Stimulated activated naive CD4-positive, alpha-beta T cell (primary cell): ENCODE data around the gene F12.
"Not testable (repeated sequence)": the region's sequence is repeated elsewhere in the genome, so short reads cannot be mapped to it uniquely, and the experiment has no call there.

Source experiments
- DNase-seq, 6 experiments: peaks; one replicate each; lab custom pipeline; 2025; lab: John Stamatoyannopoulos, UW

Gene F12

DNA sequence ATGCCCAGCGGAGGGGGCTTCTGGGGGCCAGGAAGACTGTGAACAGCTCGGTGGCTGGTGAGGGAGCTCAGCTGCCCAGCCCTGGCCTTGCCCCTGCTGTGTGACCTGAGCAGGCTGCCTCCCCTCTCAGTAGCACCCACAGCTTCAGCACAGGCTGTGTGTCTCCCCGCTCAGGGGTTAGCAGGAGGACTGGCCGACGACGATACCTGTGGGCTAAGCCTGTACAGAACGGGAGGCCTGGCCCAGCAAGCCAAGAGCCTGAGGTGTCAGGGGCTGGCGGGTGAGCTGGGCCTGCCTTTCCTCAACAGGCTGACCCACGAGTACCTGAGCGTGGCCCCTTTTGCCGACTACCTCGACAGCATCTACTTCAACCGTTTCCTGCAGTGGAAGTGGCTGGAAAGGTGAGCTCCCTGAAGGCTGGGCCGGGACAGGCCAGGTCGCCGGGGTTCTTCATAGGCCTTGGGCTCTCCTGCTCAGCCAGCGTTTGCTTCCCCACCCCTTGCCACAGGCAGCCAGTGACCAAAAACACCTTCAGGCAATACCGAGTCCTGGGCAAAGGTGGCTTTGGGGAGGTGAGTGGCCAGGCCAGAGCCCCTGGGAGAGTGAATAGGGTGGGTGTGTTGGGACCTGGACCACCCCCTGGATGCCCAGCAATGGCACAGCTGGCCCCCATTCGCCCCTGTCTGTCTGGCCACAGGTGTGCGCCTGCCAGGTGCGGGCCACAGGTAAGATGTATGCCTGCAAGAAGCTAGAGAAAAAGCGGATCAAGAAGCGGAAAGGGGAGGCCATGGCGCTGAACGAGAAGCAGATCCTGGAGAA, 23.7 kb upstream of the F12 start:
- no peak for DNase-seq

DNA sequence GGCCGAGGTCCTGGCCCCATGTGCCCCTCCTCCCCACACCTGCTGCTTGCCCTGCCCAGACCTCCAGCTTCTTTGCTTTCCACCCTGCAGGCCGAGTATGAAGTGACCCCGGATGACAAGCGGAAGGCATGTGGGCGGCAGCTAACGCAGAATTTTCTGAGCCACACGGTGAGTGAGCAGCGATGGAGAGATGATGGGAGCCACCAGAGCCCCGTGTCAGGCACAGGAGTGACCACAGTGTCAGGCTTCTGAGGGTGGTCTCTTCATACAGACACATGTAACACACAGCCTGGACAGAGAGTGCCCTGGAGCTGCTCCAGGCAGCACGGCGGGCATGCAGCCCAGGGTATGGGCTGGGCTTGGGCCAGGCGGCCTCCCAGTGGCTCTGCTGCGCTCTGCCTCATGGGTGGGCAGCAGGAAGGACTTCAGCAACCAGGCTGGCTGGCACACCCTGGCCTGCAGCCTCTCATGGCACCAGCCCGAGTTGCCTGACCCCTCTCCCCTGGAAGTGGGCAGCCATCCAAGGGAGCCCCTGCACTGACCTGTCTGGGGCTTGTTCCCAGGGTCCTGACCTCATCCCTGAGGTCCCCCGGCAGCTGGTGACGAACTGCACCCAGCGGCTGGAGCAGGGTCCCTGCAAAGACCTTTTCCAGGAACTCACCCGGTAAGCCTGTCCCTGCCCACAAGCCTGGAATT, 22.9 kb upstream of the F12 start:
- peak in 1 of 6 experiments; percentile 51 for DNase-seq

- peak; percentile 51 to 77 (median 68) for DNase-seq
These were observed 22.2 kb upstream of the F12 start for GRCh38 chr5:177431317-177432142.

DNA sequence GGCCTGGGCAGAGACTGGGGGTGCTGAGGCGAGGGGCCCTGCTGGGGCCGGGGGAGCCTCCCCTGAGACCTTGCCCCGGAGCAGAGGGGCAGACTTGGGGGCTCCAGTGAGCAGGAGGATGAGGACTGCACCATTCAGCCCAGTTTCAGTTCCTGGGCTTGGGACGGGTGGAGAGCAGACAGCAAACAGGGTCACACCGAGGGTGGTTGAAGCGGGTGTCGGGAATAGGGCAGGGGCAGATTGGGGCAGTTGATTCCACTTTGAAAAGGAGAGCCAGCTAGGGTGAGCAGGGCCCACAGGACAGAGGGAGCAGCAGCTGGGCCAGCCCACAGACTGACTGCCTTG, 21.6 kb upstream of the F12 start:
- DNase-seq = peak in 1 of 6 experiments; percentile 41

DNA sequence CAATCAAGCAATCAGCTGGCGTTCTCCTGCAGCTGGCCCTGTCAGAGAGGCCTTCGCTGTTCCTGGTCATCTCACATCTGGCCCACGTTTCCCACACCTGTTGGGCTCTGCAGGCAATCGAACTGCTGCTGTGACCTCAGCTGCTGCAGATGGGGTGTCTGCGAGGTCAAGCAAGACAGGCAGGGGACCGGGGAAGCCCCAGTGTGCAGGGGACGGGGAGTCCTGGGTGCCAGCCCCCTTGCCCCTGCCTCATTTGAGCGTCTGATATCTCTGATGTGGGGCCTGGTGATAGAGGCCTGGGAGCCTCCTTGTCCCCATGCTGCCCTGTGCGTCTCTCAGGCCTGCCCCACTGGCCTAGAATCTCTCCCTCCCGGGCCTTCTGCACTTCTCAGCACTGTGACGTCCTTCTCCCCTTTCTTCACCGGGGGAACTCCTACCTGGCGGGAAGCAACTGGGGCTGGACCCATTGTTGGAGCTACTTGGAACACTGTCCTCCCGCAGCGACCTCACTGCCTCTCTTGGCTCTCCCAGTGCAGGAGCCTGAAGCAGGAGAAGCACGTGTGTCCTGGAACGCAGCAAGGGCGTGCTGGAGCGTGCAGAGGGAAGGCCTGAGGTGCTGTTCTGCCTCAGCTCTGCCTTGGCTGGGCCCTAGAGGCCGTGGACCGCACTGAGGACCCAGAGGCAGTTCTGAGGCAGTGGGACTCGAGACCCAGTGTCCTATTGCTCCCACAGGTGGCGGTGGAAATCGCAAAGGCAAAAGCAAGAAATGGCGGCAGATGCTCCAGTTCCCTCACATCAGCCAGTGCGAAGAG, 21.0 kb upstream of the F12 start:
- DNase-seq = no peak

GRCh38 chr5:177429248-177430040, 20.1 kb upstream of the F12 start:
- DNase-seq = peak; percentile 68 to 84 (median 76)

- no peak for DNase-seq
These were observed 19.3 kb upstream of the F12 start for GRCh38 chr5:177428574-177429217.

DNA sequence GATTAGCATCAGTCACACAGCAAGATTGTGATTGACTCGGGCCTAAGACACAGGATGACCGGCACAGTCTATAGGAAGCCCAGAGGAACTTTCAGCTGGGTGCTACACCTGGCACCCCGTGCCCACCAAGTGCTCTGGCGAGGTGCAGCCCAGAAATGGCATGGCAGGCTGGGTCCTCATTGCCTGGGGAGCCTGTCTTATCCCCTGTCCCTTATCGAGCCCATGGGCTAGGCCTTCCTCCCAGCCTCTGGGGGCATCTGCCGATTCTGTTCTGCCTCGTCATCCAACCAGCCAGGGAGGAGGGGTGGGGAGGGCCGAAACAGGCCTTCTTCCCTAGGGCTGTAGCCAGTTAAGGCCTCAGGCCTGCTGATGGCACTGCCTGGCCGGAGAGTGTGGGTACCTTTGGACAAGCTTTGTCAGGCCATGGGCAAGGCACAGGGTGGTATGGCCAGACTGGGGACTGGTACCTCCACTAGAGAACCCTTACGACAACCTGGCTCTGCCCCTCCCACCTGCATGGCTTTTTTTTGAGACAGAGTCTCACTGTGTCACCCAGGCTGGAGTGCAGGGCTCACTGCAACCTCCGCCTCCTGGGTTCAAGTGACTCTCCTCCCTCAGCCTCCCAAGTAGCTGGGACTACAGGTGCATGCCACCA, 18.7 kb upstream of the F12 start:
- DNase-seq = peak in 3 of 6 experiments; percentile 19 to 36 (median 27)

- DNase-seq = no peak
These were observed 18.0 kb upstream of the F12 start for GRCh38 chr5:177427211-177427822.

- peak; percentile 58 to 81 (median 74) for DNase-seq
These were observed 17.3 kb upstream of the F12 start, which contains the start of gene GRK6 for GRCh38 chr5:177426566-177427210. Gene GRK6 (plus strand): TSS chr5:177426676. CDS start chr5:177426846, 170 bp downstream.

- peak; percentile 97 to 100 (median 100) for DNase-seq
These were observed 16.6 kb upstream of the F12 start for GRCh38 chr5:177425801-177426565.

DNA sequence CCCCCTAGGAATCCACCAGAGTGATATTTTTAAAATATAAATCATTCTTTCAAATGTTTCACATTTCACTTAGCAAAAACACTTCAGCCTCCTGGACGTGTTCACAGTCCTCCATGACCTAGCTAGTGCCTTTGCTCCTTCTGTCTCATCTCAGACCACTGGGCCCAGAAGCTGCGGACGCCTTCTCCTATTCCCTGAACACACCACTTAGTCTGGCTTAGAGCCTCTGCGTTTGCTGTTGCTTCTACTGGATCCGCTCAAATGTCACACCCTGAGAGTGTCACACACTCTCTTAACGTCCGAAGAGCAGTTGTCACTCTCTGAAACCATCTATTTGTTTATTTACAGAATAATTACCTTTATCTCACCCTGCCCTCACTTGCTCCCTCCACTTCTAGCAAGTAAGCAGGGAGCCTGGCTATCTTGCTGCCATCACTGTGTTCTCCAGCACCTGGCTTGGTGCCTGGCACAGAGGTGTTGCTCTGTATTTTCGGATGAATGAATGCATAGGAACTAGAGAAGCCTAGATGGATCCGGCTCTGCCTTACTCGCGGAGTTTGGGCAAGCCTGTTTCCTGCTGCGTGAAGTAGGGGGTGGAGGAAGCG, 15.9 kb upstream of the F12 start:
- no peak for DNase-seq

DNA sequence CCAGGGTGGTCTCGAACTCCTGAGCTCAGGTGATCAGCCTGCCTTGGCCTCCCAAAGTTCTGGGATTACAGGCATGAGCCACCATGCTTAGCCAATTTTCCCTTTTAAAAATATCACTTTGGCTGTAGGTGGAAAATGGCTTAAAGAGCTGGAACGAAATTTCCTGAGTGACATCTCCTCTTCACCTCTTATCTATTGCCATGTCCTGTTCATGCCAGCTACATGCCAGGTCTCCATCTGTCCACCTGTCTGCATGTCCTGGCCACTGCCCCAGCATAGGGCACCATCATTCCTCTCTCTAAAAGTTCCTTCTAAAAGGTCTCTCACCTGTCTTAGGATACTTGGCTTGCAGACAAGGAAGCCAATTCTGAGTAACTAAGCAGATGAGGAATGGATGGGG, 14.3 kb upstream of the F12 start:
- no peak for DNase-seq

DNA sequence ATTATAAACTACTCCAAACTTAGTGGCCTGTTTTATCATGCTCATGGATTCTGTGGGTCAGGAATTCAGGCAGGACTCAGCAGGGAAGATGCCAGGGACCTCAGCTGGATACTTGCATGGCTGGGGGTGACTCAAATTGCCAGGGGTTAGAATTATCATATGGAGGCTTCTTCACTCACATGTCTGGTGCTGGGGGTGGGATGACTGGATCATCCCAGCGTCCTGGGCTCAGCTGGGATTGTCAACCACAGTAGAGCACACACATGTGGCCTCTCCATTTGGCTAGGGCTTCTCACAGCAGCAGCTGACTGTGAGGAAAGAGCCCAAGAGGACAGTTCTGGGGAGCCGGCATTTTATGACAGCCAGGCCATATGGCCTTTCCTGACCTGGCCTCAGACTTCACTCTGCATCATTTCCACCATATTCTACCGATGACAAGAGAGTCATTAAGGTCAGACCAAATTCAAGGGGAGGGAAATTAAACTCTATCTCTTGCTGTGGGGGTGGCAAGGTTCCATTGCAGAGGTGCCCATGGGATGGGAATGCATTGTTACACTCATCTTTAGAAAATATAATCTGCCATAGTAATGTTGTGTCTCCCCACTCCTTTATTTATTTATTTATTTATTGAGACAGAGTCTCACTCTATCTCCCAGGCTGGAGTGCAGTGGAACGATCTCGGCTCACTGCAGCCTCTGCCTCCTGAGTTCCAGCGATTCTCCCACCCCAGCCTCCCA, 11.9 kb upstream of the F12 start:
- no peak for DNase-seq

DNA sequence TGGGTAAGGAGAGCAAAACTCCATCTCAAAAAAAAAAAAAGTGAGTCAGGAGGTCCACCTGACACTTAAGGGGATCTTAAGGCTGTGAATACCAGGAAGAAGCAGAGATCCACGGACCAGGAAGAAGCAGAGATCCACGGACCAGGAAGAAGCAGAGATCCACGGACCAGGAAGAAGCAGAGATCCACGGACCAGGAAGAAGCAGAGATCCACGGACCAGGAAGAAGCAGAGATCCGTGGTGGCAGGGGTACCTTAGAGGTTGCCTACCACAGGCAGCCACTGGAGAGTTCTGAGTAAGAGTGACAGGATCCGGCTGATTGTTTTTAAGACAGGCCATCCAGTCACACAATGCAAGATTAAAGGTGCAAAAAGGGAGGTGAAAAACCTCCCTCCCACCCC, 11.1 kb upstream of the F12 start:
- not testable (repeated sequence) for DNase-seq

DNA sequence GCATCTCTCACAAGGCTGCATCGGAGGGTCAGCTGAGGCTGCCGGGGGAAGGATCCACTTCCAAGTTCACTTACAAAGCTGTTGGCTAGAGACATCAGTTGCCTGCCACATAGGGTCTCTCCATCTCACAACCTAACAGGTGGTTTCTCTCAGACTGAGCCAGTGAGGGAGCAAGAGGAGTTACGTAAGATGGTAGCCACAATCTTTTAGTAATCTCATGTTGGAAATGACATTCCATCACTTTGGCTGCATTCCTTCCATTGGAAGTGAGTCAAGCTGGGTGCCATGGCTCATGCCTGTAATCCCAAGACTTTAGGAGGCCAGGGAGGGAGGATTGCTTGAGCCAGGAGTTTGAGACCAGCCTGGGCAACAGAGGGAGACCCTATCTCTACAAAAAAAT, 9.7 kb upstream of the F12 start:
- DNase-seq = no peak

GRCh38 chr5:177417081-177417480, 7.7 kb upstream of the F12 start:
- DNase-seq = not testable (repeated sequence)
